ENCODE measurements around the gene SMAD1.

SMAD1 gene

DNA sequence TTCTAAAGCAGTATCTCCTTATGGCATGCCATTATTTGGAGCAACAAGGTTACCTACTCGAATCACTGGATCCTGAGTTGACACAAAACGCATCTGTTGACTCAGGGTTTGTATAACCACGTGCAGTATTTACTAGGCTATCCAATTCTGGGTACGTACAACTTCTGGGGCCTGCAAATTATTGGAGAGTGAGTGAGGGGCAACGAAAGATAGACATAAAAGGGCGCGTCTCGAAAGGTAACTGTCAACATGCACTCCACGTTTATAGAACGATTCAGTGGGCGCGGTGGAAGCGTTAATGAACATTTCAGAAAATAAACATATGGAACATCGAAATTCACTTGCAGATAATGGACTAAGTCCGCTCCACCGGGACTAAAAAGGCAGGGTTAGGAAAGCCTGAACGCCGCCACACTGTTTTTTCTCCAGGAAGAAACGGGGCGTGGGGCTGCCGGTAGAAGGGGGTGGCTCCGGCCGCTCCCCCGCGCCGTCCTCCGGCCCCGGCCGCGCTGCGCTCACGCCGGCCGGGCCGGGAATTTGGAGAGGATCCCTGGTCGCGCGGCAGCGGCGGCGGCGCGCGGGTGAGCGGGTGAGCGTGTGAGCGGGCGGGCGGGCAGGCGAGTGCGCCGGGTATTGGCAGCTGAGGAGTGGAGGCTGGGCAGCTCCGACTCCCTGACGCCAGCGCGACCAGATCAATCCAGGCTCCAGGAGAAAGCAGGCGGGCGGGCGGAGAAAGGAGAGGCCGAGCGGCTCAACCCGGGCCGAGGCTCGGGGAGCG, at the start of gene SMAD1:
SMAD1 (plus strand) TSS at position 690 of the 778 bp plus-strand sequence. CDS start 32,761 bp downstream, outside the sequence.
- DNase-seq = peak; percentile 92

DNA sequence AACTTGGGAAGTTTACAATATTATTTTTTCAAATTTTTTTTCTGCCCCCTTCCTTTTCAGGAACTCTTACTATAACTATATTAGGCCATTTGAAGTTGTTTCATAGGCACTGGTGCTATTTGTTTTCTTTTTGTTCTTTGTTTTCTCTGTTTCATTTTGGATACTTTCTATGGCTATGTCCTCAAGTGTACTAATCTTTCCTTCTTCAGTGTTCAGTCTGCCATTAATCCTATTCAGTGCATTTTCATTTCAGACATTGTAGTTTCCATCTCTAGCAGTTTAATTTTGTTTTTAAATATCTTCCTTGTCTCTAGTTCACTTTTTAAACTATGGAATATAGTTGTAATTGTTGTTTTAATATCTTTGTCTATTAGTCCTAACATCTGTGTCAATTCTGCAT, 48.0 kb upstream of the SMAD1 start:
- DNase-seq = no peak

DNA sequence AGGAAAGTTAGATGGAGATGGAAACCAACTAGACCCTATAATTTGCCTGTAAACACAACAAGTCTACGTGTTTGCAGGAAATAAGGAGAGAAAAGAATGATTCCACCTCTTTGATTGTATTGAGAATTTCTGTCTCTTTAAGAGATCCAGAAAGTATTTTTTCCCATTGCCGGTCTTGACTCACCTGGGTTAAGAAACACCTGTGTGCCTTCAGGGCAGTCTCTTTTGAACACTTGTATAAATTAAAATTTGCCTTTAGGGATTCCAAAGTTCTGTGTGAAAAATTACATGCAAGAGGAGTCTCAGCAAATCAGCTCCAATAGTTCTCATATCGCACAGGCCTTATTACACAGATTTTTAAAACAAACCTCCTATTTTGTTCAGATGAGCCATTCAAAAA, 46.0 kb upstream of the SMAD1 start:
- no peak for DNase-seq

DNA sequence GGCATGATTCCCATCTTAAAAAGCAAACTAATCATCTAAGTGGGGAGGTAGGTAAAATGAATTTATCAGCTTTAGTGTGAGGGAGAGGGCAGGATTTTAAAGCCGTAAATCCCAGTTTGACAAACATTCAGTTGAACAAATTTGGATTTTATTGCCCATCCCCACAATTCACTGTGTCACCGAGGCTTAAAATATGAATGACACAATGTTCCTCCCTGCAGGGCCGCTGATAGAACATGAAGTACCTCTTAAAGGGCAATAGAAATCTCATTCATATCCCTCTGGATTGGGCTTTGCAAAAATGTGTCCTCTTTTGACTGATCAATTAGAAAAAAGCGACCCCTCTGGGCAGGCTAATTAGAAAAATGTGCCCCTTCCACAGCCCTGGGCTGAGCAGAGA, 45.5 kb upstream of the SMAD1 start:
- no peak for DNase-seq

DNA sequence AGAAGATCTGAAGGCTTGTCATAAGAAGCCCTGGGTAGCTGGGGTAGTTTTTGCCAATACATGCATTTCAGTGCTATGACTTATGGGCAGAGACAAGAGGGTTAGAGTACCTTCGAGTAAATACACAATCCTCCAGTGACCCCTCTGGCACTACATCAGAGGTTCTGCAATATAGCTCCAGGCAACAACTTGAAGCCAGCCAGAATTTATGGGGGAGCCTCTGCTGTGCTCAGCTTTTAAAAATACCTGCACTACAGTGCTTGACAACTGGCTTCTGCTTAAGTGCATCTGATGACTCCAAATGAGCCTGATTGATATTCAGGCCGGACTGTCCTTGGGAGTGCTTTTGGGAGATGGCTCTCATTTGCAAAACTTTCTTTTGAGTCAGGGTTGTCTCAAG, 44.9 kb upstream of the SMAD1 start:
- no peak for DNase-seq

DNA sequence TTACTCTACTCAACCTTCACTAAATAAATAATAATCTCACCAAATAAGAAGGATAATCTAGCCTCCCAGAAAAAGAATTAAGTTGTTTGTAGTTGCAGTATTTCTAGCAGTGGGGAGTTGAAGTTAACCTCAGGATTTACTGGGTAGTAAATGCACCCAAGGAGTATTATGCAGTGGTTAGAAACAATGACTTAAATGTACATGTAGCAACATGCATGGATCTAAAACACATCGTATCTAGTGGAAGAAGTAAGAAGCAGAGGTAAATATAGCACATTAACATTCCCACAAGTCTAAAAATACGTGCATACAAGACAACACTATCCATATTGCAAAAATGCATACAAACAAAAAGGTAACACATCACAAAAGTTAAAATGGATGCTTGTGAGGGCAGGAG, 44.2 kb upstream of the SMAD1 start:
- DNase-seq = no peak

DNA sequence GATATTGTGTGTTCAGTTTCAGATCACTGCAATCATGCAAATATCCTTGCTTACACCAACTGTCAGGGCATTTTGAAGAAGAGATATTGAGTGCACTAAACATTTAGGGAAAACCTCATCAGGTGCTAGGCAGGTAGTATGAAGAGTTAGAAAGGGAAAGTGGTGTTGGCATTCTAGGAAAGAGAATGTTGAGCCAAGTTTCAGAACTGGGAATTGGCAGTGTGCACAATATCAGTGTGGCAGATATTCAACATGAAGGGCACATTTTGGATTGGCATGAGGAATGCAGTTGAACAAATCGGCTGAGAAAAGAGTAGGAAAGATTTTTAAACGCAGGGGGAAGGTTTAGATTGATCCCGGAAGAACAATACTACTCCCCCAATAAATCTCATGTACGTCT, 43.4 kb upstream of the SMAD1 start:
- no peak for DNase-seq

DNA sequence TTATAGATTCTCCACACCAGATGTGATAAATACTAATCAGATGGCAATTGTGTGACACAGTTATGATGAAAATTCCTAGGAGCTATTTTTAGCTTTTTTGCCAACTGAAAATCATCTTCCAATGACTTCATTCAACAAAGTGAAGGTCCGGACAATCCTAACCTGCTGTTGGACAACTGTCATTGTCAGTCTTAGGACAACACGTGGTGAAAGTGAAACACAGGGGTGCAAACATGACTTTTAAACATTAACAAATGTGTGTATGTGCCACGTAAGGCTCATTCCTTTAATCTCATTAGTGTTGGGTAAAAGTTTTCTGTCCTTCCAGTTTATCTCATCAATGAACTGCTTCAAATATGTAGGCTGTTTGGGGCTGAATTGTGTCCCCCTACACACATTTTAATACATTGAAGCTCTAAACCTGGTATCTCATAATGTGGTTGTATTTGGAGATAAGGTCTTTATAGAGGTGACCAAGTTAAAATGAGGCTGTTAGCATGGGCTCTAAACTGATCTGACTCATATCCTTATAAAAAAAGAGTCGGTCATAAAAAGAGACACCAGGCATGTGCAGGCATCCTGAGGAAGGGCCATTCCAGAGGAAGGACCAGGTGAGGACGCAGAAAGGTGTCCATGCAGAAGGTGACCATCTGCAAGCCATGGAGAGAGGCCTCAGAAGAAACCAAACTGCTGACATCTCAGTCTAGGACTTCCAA, 41.2 kb upstream of the SMAD1 start:
- no peak for DNase-seq

DNA sequence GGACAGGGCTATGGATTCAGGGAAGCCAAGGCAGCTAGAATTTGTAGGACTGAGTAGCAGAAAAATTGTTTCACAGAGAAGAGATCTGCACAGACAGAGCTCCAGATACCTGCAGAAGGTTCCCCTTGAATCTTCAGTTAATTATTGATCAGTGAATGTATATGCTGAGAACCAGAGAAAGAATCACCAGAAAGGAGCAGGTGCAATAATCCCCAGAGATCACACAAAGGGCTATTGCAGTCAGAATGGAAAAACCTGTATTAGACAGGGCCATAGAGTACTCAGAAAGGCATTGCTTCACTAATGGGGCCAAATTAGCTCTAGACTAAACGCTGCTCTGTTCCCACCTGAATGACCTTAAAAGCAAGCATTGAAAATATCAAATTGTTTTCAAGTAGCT, 35.5 kb upstream of the SMAD1 start:
- no peak for DNase-seq

DNA sequence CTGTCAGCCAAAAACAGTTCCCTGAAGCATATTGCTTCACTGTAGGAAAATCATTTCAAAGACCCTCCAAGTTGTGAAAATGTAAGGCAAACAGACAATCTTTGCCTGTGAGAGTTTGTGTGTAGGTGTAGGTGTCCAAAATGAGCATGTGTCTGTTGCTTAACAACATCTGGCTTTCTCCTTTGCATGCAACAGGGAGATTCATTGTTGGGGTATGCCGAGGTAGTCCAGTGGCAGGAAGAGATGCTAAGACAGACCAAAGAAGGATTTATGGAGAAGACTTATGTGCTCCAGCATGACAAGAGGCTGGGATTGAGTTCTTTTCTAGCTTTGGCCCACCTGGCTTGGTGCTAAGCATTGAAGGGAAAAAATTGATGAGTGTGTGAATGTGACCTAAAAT, 29.8 kb upstream of the SMAD1 start:
- DNase-seq = no peak

DNA sequence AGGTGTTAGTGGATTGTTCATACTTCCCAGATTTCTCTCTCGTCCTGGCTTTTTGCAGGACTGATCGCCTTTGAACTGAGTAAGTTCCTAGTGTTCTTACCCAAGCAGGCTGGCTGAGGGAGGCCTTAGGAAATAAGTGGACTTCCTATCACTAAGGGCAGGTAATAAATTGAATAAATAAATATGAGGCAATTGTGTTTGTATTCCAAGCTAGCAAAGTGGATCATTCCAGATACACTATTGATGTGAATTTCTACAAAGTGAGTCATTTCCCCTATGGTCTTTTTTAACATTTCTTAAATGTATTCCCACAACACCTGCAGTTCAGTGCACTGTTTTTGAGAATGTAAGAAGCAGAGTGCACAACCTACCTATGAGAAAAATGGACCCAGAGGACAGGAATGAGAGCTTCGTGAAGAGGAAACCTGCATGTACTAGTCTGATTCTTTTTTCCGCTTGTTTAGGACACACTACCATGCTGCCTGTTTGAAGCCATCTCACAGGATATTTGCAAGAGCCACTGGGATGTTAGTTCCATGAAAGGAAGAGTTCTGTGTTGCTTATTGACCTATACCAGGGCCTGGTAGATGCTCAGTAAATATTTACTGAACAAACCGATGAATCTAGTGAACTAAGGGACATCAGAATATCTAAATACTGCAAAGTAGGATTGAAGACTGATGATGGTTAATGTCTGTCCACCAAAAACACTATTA, 29.0 kb upstream of the SMAD1 start:
- DNase-seq = no peak

DNA sequence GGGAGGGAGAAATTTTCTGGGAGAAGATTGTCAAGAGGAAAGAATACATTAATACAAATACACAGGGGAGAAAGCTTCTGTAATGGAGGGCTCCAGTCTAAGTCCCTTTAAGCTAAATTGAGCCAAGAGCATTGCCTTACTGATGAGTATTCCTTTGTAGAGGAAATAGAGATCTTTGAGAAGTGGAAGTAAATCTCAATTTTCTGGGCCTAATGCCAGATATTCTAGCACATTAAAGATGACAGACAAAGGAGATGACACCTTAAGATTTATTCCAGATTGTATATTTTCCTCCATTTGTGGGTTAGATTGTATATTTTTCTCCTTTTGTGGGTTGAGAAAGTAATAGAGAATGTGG, 28.5 kb upstream of the SMAD1 start:
- DNase-seq = no peak

DNA sequence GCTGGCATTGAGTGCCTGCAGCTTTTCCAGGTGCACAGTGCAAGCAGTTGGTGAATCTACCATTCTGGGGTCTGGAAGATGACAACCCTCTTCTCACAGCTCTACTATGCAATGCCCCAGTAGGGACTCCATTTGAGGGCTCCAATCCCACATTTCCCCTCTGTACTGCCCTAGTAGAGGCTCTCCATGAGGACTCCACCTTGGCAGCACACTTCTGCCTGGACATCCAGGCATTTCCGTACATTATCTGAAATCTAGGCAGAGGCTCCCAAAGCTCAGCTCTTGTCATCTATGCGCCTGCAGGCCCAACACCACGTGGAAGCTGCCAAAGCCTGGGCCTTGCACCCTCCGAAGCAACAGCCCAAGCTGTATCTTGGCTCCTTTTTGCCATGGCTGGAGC, 8.4 kb upstream of the SMAD1 start:
- DNase-seq = no peak

DNA sequence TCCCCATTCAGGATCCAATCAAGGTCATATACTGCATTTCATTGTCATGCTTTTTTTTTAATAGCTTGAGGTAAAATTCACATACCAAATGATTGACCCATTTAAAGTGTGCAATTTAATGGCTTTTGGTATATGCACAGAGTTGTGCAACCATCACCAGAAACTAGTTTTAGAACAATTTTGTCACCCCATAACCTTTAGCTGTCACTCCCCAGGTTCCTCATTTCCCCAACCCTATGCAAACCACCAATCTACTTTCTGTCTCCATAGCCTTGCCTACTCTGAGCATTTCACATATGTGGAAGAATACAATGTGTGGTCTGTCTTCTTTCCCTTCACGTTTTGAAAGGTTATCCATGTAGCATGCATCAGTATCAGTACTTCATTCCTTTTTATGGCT, 1.4 kb upstream of the SMAD1 start:
- no peak for DNase-seq

DNA sequence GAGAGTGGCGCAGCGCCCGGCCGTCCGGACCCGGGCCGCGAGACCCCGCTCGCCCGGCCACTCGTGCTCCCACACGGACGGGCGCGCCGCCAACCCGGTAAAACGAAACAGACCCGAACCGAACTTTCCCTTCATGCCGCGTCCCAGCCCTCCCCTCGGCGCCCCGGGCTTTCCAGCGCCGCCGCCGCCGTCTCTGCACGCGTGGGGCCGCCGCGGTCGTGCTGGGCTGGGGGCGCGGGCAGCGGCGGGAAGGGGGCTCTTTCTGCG, 222 bp downstream of the SMAD1 start:
- no peak for DNase-seq

DNA sequence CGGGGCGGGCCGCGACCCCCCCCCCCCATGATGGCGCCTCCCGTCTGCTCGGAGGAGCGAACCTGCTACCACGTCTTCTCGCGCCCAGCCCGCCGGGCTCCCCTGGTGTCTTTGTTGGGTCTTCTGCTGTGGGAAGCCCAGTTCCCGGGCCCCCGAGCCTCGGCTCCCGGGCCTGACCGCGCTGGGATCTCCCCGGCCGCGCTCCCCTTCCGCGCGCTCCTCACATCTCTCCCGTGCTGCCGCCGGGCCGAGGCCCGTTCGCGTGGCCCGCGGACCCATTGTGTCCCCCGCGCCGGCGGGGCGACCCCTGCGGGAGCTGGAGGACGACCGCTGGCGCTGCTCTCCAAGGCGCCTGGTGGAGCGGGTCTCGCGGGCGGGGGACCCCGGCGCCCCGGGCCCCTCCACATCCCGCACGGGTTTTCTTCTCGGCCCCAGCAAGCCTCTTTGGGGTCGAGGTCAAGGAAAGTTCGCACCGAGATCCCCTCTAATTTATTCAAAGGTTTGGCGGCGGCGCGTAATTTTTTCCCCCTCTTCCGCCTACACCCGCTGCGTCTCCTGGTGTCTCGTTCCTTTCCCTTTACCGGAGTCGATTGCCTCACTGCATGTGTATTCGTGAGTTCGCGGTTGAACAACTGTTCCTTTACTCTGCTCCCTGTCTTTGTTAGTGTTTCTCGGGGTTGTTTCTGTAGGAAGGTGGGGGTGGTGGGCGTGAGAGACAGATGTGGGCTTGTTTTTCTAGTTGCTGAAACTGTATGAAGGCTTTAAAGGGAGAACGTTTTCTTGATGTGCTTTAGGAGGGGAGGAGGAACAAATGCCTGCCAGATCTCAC, 770 bp downstream of the SMAD1 start:
- peak; percentile 79 for DNase-seq

DNA sequence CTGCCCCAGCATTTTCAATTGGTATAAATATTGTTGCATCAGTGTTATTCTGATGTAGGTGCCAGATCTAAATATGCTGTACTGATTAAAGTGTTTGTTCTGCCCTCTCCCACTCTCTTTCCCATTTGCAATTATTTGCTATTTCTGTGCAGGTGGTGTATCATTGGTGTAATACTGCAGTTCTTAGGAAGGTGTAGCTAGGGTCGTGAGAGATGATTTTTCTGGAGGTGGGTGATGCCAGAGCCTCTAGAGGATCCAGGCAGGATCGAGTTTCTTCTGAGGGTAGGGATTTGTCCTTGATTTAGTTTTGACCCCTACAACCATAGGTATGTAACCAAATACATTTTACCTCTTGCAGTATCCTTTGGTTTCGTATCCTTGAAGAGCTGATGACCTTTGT, 1.9 kb downstream of the SMAD1 start:
- no peak for DNase-seq

DNA sequence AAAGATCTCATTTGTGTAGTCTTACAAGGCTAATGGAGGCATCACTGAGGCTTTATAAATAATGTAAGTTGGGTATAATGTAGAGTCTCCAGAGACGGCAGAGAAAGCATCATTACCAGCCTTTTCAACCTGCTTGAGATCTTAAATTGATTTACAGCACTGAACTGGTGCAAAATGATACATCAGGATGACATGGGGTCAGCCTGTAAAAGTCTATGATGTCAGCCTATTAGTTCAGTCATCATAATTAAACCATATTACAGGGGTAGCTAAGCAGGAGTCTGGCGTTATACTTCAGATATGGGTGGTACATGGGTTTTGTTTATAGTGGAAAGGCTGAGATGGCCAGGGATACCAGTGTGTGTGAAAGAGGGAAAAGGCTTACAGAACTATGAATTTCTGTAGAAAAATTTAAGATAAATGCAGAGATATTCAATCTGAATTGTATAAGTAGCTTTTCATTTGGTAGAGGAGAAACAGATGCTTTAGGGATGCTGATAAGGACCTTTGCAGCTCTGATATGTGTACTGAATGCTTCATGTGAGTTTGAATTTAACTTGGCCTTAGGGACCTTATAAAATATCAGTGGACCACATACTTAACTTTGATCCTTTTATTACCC, 2.7 kb downstream of the SMAD1 start:
- DNase-seq = no peak

DNA sequence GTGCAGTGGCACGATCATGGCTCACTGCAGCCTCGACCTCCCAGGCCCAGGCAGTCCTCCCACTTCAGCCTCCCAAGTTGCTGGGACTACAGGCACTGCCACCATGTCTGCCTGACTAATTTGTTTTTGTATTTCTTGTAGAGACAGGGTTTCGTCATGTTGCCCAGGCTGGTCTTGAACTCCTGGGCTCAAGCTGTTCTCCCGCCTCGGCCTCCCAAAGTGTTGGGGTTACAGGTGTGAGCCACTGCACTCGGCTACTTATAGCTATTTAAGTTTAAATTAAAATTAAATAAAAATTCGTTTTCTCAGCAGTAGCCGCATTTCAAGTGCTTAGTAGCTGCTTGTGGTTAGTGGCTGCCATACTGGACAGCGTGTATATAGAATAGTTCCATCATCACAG, 3.5 kb downstream of the SMAD1 start:
- DNase-seq = no peak

DNA sequence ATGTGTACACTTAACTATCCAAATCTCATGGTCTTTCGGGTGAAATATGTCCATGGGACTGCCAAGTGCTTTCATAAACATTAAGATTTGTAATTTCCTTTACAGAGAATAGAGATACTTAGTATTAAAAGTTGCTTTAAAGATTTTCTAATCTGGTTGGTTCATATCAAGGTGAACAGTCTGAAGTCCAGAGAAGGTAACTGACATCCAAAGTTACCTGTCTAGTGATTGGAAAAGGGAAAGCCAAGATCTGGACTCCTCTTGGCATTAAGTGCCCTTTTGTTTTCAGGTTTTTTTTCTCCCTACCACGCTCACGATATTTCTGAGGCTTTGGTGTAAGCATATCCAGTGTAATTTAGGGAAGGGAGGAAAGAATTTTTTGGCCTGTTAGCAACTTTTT, 5.0 kb downstream of the SMAD1 start:
- DNase-seq = no peak

DNA sequence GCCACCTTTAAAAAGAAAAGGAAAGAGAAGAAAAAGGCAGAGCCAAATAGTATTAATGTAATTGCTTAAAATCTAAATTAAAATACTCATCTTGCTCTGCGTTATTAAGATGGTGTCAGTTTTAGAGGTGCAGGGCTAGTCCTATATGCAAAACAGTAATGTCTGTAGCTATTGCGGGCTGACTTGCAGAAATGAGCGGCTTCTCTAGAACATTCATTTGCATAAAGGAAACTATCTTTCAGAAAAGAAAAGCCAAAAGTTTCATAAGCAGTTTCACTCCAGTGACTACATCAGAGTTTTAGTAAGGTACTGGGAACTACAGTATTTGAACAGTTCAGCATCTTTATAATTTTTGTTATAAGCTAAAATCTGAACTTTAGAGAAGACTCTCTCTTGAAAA, 6.0 kb downstream of the SMAD1 start:
- DNase-seq = no peak

DNA sequence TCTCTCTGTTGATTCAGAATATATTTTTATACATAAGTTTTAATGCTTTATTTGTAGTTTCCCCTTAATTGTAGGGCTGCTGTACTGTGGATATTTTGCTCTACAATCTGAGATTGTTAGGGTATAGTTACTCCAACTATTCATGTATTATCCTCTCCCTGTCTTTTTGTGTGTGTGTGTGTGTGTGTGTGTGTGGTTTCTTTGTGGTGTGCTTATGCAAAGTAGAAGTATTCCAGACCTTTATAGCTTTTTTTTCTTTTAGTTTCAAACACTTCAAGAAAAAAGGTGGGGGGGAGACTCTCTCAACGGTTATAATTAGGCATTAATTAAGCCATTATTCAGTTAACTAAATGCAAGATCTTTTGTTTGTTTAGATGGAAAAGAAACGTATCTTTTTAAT, 6.7 kb downstream of the SMAD1 start:
- no peak for DNase-seq

DNA sequence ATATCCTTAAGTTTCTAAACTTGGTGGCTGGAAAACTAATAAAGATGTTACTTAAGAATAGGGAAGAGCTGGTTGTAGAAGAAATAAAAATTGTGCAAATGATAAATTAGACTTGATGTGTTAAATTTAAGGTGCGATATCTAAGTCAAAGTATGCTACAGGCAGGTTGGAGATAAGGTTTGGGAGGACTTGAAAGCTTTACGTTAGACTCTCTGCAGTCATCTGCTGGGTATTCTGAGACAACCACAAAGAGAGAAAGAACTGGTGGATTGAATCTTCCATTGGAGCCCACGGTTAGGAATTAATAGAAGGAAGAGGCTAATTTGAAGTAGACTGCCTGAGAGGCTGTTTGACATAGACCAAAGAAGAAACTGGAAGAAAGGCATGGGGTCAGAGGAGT, 7.9 kb downstream of the SMAD1 start:
- no peak for DNase-seq

All from left hindlimb (tissue), 1 donor.